Liver (tissue), 3 donors: ENCODE data around the gene LRRC7.

Source experiments
- FOXA1 ChIP-seq: IDR thresholded peaks from 2 replicates; pipeline ENCODE4 v1.6.1; 2016; ENCODE audit warnings: antibody characterized with exemption
- FOXA2 ChIP-seq: IDR thresholded peaks from 2 replicates; pipeline ENCODE4 v1.6.1; 2016; ENCODE audit warnings: antibody characterized with exemption
- HNF4A ChIP-seq, 2 donors: conservative IDR thresholded peaks; 2 replicates each; pipeline ENCODE4 v1.6.1; 2016; ENCODE audit warnings: antibody characterized with exemption in 2 of 2, mild to moderate bottlenecking in 2 of 2
- RAD21 ChIP-seq, 2 donors: IDR thresholded peaks; 2 replicates each; pipeline ENCODE4 v1.6.1; 2016; ENCODE audit warnings: antibody characterized with exemption in 2 of 2, mild to moderate bottlenecking in 2 of 2
- REST ChIP-seq: IDR thresholded peaks from 2 replicates; pipeline ENCODE4 v1.6.1; 2016; ENCODE audit warnings: antibody characterized with exemption, mild to moderate bottlenecking
- RXRA ChIP-seq, 2 donors: IDR thresholded peaks; 2 replicates each; pipeline ENCODE4 v1.6.1; 2017 to 2018; ENCODE audit warnings: antibody characterized with exemption in 2 of 2, mild to moderate bottlenecking in 1 of 2
- SP1 ChIP-seq: IDR thresholded peaks from 2 replicates; pipeline ENCODE4 v1.6.1; 2018; ENCODE audit warnings: antibody characterized with exemption, mild to moderate bottlenecking
- TAF1 ChIP-seq: conservative IDR thresholded peaks from 2 replicates; pipeline ENCODE4 v1.6.1; 2016; ENCODE audit warnings: antibody characterized with exemption, mild to moderate bottlenecking
- TF ChIP-seq, protein P1 (sequence below): fragments of 150-350 bp; IDR thresholded peaks from 2 replicates; pipeline ENCODE4 v1.5.1; 2017; ENCODE audit warnings: improper control_type of control experiment, low read depth, low read length; ENCODE audit not compliant: missing input control
- TF ChIP-seq, protein P2 (sequence below): IDR thresholded peaks from 2 replicates; pipeline ENCODE4 v1.6.1; 2016; ENCODE audit warnings: antibody characterized with exemption
- donor health status: healthy.
- donor health status: healthy.

DNA sequence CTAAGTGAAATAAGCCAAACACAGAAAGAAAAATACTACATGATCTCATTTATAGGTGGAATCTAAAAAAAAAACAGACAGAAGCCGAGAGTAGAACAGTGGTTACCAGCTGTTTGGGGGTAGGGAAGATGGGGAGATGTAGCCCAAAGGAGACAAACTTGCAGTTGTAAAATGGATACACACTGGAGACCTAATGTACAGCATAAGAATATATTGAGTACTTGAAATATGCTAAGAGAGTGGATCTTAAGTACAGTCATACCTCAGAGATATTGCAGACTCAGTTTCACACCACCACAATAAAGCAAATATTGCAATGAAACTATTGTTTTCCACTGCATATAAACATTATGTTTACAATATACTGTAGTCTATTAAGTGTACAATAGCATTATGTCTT is 320.9 kb downstream of the LRRC7 start:
- TF ChIP-seq, protein P1, sequence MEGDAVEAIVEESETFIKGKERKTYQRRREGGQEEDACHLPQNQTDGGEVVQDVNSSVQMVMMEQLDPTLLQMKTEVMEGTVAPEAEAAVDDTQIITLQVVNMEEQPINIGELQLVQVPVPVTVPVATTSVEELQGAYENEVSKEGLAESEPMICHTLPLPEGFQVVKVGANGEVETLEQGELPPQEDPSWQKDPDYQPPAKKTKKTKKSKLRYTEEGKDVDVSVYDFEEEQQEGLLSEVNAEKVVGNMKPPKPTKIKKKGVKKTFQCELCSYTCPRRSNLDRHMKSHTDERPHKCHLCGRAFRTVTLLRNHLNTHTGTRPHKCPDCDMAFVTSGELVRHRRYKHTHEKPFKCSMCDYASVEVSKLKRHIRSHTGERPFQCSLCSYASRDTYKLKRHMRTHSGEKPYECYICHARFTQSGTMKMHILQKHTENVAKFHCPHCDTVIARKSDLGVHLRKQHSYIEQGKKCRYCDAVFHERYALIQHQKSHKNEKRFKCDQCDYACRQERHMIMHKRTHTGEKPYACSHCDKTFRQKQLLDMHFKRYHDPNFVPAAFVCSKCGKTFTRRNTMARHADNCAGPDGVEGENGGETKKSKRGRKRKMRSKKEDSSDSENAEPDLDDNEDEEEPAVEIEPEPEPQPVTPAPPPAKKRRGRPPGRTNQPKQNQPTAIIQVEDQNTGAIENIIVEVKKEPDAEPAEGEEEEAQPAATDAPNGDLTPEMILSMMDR: no peak
- no peak for TF ChIP-seq FOXA1
- TF ChIP-seq, protein P2, sequence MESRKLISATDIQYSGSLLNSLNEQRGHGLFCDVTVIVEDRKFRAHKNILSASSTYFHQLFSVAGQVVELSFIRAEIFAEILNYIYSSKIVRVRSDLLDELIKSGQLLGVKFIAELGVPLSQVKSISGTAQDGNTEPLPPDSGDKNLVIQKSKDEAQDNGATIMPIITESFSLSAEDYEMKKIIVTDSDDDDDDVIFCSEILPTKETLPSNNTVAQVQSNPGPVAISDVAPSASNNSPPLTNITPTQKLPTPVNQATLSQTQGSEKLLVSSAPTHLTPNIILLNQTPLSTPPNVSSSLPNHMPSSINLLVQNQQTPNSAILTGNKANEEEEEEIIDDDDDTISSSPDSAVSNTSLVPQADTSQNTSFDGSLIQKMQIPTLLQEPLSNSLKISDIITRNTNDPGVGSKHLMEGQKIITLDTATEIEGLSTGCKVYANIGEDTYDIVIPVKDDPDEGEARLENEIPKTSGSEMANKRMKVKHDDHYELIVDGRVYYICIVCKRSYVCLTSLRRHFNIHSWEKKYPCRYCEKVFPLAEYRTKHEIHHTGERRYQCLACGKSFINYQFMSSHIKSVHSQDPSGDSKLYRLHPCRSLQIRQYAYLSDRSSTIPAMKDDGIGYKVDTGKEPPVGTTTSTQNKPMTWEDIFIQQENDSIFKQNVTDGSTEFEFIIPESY: no peak
- no peak for TF ChIP-seq RAD21 (IDR thresholded peaks at IDR 0.05)
- TF ChIP-seq REST: no peak
- TF ChIP-seq SP1: no peak
- TF ChIP-seq FOXA2: no peak
- TF ChIP-seq HNF4A (conservative IDR thresholded peaks at IDR 0.05): no peak
- TF ChIP-seq RXRA (IDR thresholded peaks at IDR 0.05): no peak
- no peak for TF ChIP-seq TAF1
